ENCODE measurements around the gene FOXF1.

Gene FOXF1

GRCh38 chr16:86505185-86505898, 5.0 kb upstream of the FOXF1 start:
- no peak for DNase-seq (ENCODE audit: low read depth in 2 of 2)

DNA sequence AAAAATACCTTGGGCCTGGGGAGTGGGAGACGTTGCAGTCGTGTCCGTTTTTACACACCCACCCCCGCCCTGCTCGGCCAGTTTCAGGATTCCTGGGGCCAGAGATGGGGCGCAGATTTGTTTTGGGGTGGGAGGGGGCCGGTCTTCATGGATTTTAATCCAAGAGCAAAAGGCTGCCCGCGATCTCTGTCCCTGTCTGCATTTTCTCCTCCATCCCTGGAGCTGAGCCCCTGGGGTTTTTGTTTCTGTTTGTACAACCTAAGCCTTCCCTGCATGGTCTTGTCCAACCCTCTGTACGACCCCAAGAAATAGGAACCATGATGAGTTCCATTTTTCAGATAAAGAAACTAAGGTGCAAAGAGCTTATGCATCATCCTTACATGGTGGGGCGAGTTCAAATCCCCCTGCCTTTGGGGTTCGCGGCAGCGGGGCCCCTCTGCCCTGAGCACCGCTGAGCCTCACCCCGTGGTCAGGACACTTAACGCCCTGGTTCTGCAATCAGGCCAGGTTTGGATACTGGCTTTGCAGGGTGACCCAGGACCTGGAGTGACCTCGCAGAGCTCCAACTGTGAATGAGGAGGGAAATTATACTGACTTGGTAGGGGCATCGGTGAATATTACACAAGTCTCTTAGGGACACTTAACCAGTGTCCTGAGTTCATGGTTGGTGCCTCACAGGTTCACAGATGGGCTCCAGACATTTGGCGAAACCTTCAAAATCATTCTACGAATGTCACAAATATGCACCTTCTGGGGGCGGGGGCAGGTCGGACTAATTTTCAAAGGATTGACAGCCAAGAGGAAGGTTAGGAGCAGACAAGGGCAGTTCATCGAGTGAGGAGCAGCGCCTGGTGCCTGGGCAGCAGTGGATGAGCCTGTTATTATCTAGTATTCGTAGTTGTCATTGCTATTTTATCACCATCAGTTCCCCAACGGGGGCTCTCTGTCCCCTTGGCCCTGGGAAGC, 4.1 kb upstream of the FOXF1 start:
- DNase-seq (ENCODE audit: low read depth in 2 of 2) = no peak

GRCh38 chr16:86507173-86508027, 2.9 kb upstream of the FOXF1 start:
- DNase-seq (ENCODE audit: low read depth in 2 of 2) = no peak

- DNase-seq (ENCODE audit: low read depth in 2 of 2) = no peak
These were observed 2.0 kb upstream of the FOXF1 start for GRCh38 chr16:86508028-86508946.

DNA sequence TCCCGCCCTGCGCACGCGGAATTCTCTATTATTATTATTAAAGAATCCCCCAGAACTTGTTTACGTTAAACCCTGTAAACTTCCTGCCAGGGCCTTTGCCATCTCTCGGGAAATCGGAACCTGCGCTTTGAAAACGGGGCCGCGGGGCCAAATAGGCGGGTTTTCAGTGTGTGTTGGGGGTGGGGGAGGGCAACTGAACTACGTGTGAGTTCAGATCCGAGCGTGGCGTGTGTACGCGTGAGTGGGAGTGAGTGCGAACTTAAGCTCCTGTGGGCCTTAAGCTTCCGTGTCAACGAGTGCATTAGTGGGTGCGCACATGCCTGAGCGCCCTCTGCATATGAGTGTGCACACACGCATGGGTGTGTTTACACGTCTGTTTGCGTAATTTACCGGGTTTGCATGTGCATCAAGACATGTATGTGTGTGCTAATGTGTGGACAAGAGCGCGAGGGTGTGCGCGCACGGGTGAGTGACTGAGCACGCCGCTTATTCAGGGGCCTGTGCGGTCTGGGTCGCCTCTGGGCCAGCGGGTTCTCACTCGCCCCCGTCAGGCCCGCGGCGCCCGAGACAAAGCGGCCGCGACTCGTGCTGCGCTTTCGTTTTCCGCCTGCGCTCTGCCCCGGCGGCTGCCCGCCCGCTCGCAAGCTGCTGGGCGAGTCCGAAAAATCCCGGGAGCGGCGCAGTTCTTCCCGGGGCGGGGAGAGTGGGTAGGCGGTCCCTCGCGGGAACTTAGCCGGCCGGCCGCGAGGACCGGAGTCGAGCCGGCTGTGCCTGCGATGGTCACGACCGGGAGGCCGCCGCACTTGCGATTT, 1.2 kb upstream of the FOXF1 start:
- no peak for DNase-seq (ENCODE audit: low read depth in 2 of 2)

DNA sequence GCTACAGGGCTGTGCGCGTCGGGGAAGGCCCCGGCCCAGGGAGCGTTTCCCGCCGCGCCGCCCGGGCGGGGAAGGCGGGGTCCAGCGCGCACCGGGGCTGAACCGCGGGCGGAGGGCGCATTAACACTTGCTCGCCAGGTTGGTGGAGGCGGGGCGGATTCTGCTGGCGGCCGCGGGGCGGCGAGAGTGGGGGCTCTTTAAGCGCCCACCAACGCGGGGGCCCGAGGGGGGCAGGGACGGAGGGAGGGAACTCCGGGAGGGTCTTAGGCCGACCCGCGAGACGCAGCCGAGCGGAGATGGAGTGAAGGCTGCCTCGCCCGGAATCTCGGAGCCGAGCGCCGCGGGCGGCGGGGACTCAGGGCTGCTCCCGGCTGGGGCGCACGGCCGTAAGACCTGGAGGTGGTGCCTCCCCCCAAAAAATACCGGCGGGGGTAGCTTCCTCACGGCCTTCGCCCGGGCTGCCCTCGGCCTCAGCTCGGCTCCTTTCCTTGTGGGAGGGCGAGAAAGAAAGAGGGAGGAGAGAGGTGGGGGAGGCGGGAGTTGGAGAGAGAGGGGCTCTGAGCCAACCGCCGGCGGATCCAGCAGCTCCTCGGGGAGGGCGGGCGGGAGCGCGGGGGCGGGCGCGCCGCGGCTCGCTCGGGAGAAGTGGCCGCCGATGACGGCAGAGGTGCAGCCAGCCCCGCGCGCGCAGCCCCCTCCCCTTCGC, 415 bp upstream of the FOXF1 start:
- DNase-seq (ENCODE audit: low read depth in 2 of 2) = no peak

- DNase-seq (ENCODE audit: low read depth in 2 of 2) = no peak
These were observed 1.2 kb downstream of the FOXF1 start for GRCh38 chr16:86511317-86512161.

- DNase-seq (ENCODE audit: low read depth in 2 of 2) = no peak
These were observed 2.1 kb downstream of the FOXF1 start for GRCh38 chr16:86512301-86512859.

GRCh38 chr16:86512860-86513470, 2.6 kb downstream of the FOXF1 start:
- DNase-seq (ENCODE audit: low read depth in 2 of 2) = no peak

GRCh38 chr16:86513471-86514277, 3.3 kb downstream of the FOXF1 start:
- DNase-seq (ENCODE audit: low read depth in 2 of 2) = no peak

DNA sequence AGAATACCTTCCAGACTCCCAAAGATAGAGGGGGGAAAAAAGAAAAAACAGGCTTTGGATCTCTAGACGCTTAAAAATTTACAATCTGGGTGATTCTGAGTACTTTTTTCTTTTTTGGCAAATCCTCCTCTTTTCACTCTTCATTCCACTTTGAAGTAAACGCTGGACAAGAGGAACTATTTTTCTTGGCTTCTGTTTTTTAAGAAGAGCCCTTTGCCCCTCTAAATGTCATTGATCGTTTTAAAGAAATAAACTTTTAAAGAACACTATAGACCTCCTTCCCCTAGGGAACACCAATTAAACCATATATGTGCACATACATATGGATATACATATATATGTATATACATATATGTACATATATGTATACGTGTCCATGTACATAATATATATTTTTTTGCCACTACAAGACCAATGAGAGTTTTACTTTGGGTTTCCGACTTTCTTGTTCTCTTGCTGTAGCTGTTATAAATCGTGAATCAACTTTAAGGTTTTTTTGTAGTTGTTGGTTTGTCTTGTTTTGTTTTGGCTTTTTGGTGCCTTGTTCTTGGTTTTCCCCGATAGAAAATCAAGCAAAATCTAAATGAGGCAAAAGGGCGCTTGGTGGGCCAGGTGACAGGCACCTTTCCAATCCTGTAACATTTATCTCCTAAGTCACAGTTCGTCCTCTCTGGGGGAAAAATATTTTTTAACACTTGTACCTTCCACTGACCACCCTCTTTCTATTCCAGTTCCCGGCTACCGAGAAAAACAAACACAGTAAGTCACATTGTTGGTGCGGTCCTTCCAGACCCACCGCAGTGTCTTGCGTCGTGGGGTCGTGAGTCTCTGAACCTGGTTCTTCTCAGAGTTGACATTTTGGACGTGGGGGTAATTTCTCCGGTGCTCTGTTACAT, 4.4 kb downstream of the FOXF1 start:
- no peak for DNase-seq (ENCODE audit: low read depth in 2 of 2)

DNA sequence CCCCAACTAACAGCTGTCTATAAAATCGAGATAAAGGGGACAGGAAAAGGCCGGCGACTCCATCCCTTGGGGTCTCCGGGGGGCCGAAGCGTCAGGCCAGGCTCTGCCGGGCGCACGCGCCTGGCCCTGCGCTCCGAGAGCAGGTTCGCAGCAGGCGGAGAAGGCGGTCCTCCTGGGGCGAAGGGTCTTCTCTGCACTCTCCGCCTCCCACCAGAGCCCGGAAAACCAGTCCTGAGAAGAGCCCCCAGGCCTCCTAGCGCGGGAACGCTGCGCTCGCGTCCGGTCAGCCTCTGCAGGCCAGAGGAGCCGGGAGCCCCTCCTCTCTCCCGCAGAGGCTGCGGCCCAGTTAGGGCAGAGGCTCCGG, 5.1 kb downstream of the FOXF1 start:
- no peak for DNase-seq (ENCODE audit: low read depth in 2 of 2)

DNA sequence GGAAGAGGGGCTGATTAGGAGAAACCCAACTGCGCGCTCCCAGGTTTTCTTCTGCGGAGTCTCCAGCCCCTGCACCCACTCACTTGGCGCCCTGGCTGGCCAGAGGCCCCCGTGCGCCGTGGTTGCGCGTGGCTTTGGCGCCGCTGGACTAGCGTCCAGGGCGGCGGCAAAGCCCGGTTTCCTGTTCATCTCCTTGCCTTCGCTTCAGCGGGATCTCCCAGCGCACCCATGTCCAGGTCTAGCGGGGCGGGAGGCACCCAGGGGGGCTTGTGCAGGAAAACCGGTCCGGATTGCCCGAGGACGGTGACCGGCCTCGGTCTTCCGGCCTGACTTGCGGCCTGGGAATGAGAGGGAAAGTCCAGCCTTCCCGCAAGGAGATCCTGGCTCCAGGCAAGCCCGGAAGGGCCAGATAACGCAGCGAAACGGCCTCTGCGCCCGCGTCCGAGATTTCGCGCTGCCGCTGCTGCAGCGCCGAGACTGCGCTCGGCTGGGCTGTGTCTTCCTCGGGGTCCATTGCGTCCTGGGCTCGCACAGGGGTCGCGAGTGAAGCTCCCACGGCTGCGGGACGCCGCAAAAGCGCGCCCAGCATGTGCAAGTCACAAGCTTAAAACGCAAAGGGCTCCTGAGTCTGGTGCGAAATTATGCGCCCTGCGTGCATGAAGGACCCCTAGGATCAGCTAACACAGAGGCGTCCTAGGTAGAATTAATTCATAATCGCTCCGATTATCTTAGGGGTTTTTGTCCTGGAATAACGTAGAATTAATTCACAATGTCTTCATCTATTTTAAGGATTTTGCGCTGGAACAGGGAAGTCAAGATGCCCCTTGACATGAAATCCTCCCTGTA, 5.7 kb downstream of the FOXF1 start:
- no peak for DNase-seq (ENCODE audit: low read depth in 2 of 2)

DNA sequence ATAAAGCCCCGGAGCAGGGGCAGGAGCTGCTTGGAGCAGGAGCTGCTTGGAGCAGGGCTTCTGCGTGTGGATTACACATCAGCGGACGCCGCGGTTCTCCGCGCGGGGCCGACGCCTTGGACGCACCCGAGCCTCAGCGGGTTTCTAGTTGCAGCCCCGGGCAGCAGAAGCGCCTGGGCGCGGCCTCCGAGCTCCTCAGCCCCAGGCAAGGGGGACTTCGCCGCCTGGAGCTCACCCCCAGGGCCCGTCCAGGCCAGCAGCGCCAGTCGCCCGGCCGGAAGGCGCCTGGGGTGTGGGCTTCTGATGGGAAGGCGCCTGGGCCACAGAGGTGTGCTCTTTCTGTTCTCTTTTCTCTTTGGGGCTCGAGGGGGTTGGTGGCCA, 6.3 kb downstream of the FOXF1 start:
- no peak for DNase-seq (ENCODE audit: low read depth in 2 of 2)

DNA sequence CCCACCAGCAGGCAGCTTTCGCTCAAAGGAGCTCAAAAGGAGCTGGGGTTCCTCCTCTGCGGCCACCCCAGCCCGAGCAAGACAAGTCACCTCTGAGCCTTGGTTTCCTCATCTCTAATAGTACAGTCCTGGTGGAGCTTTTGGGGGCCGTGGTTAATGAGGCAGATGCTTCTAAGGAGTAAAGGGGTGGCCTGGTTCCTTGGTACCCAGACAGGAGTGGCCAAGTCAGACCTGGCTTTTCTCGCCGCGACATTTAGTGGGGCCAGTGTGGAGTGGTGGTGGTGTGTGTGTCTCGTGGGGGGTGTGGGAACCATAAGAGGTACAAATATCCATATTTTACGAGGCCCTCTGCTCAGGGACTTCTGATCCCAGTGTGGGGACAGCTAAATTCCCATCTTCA, 6.7 kb downstream of the FOXF1 start:
- DNase-seq (ENCODE audit: low read depth in 2 of 2) = no peak
